Measurements from ENCODE around the gene MAGI2. TPM values are rescaled to one million over a fixed set of nuclear protein-coding genes. Genes with fewer than 3 reads are reported as not detected.

Gene MAGI2
- total RNA-seq, 1 donor from 2014 or later, result 5.4 TPM

DNA sequence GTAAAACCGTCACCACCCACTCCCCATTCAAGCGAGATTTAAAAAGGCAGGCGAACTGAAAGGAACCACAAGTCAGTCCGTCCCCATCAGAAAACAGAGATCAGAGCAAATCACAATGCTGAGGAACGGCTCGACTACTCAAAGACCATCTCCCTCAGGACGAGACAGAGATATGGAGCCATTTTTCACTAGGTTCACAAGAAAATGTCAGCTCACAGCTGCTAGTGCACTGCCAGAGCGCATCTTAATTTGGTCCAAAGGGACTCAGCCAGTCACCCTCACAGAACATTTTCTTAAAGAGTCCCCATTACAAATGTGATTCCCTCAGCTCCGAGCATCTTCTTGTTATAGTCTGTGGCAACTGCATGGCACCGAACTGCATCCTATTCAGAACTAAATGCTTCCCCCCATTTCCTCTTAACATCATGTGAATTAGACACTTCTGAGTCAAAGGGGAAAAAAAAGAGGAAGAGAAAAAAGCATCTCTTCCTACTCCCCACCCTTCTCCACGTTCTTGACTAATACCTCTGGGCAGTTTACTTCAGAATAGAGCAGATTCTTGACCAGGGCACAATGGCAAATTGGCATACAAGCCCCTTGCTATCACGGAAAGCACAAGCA lies 683.9 kb downstream of the MAGI2 start:
- Histone ChIP-seq H3K4me1 (ENCODE audit: insufficient read depth, low read length) (no peaks in the 10 kb centered on the region), H3K9me3 (ENCODE audit: insufficient read depth, low read depth, low read length) (no peaks in the 10 kb centered on the region), H3K4me3 (ENCODE audit: insufficient read depth, low read depth, low read length) (peak overlapping the region; percentile 59), H3K36me3 (ENCODE audit: insufficient read depth, low read length) (no peaks in the 10 kb centered on the region), H3K9ac (ENCODE audit: low read length) (peak overlapping the region; percentile 53), H4K20me1 (ENCODE audit: insufficient read depth, low read length) (no peaks in the 10 kb centered on the region), H2AFZ (ENCODE audit: low read depth, low read length) (peak overlapping the region; percentile 79), H3K79me2 (ENCODE audit: insufficient read depth, low read length) (no peaks in the 10 kb centered on the region), H3K27me3 (ENCODE audit: insufficient read depth, low read length) (no peaks in the 10 kb centered on the region), H3K4me2 (ENCODE audit: low read length) (peak overlapping the region; percentile 89), H3K27ac (ENCODE audit: low read depth, low read length) (no peak overlapping the region)
- DNase-seq (ENCODE audit: low read depth) (no peak), FAIRE-seq (no peak)
- TF ChIP-seq CTCF (IDR thresholded peaks at IDR 0.05; ENCODE audit: insufficient read depth, low read depth, low read length), result no peak
- no peak for TF ChIP-seq EZH2 (IDR thresholded peaks at IDR 0.05; ENCODE audit: insufficient read depth, low read length)
- Mint-ChIP-seq H3K36me3 (ENCODE audit: low read depth, unreplicated experiment) (no peaks in the 10 kb centered on the region), H3K27me3 (ENCODE audit: low read depth, unreplicated experiment) (peaks cover 2% of the 10 kb centered on the region), H3K27ac (ENCODE audit: unreplicated experiment) (no peak overlapping the region), H3K9me3 (ENCODE audit: unreplicated experiment) (no peaks in the 10 kb centered on the region), H3K4me3 (ENCODE audit: unreplicated experiment) (no peak overlapping the region), H3K4me1 (ENCODE audit: low read depth, unreplicated experiment) (peaks cover 8% of the 10 kb centered on the region)

DNA sequence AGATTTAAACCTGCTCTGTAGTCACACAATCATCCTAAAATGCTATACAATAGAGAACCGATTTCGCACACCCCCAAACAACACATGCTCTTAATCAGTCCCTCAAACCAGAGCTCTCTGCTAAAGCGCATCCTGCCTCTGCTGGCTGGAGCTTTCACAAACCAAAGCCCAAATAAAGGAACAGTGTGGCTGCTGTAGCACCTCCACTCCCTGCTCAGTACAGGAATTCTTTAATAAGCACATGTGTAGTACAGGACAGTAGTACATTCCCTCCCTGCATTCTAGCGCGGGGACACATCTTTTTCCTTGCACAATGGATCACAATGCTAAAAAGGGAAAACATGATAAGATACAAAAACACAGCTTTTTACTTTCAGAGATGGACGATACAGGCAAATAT lies 684.6 kb downstream of the MAGI2 start:
- Histone ChIP-seq H3K27me3 (ENCODE audit: insufficient read depth, low read length) (no peaks in the 10 kb centered on the region), H3K79me2 (ENCODE audit: insufficient read depth, low read length) (no peaks in the 10 kb centered on the region), H2AFZ (ENCODE audit: low read depth, low read length) (peak overlapping the region; percentile 79), H3K4me3 (ENCODE audit: insufficient read depth, low read depth, low read length) (peak overlapping the region; percentile 59), H3K4me1 (ENCODE audit: insufficient read depth, low read length) (no peaks in the 10 kb centered on the region), H3K27ac (ENCODE audit: low read depth, low read length) (no peak overlapping the region), H3K9me3 (ENCODE audit: insufficient read depth, low read depth, low read length) (no peaks in the 10 kb centered on the region), H3K9ac (ENCODE audit: low read length) (peak overlapping the region; percentile 53), H3K36me3 (ENCODE audit: insufficient read depth, low read length) (no peaks in the 10 kb centered on the region), H3K4me2 (ENCODE audit: low read length) (peak overlapping the region; percentile 89), H4K20me1 (ENCODE audit: insufficient read depth, low read length) (no peaks in the 10 kb centered on the region)
- TF ChIP-seq EZH2 (IDR thresholded peaks at IDR 0.05; ENCODE audit: insufficient read depth, low read length) (no peak), CTCF (IDR thresholded peaks at IDR 0.05; ENCODE audit: insufficient read depth, low read depth, low read length) (no peak)
- no peaks in the 10 kb centered on the region for H3K36me3 Mint-ChIP-seq (ENCODE audit: low read depth, unreplicated experiment)
- DNase-seq (ENCODE audit: low read depth), result peak; percentile 6
- H3K9me3 Mint-ChIP-seq (ENCODE audit: unreplicated experiment), result no peaks in the 10 kb centered on the region
- H3K4me3 Mint-ChIP-seq (ENCODE audit: unreplicated experiment), result no peak overlapping the region
- H3K27ac Mint-ChIP-seq (ENCODE audit: unreplicated experiment), result no peak overlapping the region
- FAIRE-seq, result no peak
- H3K27me3 Mint-ChIP-seq (ENCODE audit: low read depth, unreplicated experiment), result peaks cover 2% of the 10 kb centered on the region
- H3K4me1 Mint-ChIP-seq (ENCODE audit: low read depth, unreplicated experiment), result peaks cover 8% of the 10 kb centered on the region

DNA sequence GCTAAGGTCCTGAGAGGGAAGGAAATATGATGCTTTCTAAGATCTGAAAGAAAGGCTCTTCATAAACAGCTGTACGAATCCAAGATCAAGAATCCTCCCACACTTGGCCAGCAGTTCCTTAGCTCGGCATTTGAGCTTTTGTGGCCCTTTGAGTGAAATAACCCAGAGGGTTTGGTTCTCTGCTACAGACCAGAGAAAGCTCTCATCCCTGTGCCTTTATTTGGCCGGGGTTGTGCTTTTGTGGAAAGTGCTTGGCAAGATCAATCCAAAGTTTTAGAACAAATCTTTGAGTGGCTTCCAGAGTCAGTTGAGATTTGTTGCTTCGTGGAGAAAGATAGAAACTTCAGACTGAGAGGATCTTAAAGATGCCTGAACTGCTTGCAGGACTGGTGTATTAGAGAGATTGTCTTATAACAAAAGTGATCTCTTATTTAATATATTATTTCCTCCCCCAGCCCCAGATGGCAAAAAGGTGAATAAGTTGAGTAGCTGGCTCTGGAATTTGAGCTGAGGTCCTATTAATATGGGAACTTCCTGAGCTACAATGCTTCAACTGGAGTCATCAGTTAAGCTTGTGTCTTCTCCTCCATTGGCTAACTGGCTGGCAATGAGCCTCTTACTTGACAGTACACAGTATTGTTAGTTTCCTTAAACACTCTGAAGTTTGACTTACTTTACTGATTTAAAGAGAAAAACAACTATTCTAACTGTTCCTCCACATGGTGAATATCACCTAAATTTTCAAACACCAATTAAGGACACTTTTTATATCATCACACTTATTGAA lies 687.3 kb downstream of the MAGI2 start:
- DNase-seq (ENCODE audit: low read depth) (no peak), FAIRE-seq (peak; percentile 23)
- Histone ChIP-seq H3K36me3 (ENCODE audit: insufficient read depth, low read length) (no peaks in the 10 kb centered on the region), H3K79me2 (ENCODE audit: insufficient read depth, low read length) (no peaks in the 10 kb centered on the region), H4K20me1 (ENCODE audit: insufficient read depth, low read length) (no peaks in the 10 kb centered on the region), H3K9ac (ENCODE audit: low read length) (no peak overlapping the region), H3K4me3 (ENCODE audit: insufficient read depth, low read depth, low read length) (no peak overlapping the region), H3K4me1 (ENCODE audit: insufficient read depth, low read length) (no peaks in the 10 kb centered on the region), H3K27ac (ENCODE audit: low read depth, low read length) (no peak overlapping the region), H2AFZ (ENCODE audit: low read depth, low read length) (no peak overlapping the region), H3K27me3 (ENCODE audit: insufficient read depth, low read length) (no peaks in the 10 kb centered on the region), H3K9me3 (ENCODE audit: insufficient read depth, low read depth, low read length) (no peaks in the 10 kb centered on the region), H3K4me2 (ENCODE audit: low read length) (no peak overlapping the region)
- no peaks in the 10 kb centered on the region for H3K36me3 Mint-ChIP-seq (ENCODE audit: low read depth, unreplicated experiment)
- peaks cover 10% of the 10 kb centered on the region for H3K4me1 Mint-ChIP-seq (ENCODE audit: low read depth, unreplicated experiment)
- no peak overlapping the region for H3K4me3 Mint-ChIP-seq (ENCODE audit: unreplicated experiment)
- no peaks in the 10 kb centered on the region for H3K9me3 Mint-ChIP-seq (ENCODE audit: unreplicated experiment)
- no peaks in the 10 kb centered on the region for H3K27me3 Mint-ChIP-seq (ENCODE audit: low read depth, unreplicated experiment)
- TF ChIP-seq EZH2 (IDR thresholded peaks at IDR 0.05; ENCODE audit: insufficient read depth, low read length) (no peak), CTCF (IDR thresholded peaks at IDR 0.05; ENCODE audit: insufficient read depth, low read depth, low read length) (no peak)
- H3K27ac Mint-ChIP-seq (ENCODE audit: unreplicated experiment), result no peak overlapping the region

Measured in astrocyte (in vitro differentiated cells and primary cell).